Stomach (tissue), 9 donors: ENCODE measurements around the gene LAIR1. TPM values are rescaled to one million over a fixed set of nuclear protein-coding genes. Genes with fewer than 3 reads are reported as not detected.
"Not testable (repeated sequence)": the region's sequence is repeated elsewhere in the genome, so short reads cannot be mapped to it uniquely, and the experiment has no call there.

Source experiments
- DNase-seq, 2 donors: peaks; one replicate each; pipeline versions ENCODE4 v3.0.0 to v3.0.0-alpha.2; 2013 to 2019
- H3K27ac ChIP-seq, 5 donors: fragments of 200-600 bp in 4 of 5; sonication (generic) in 4 of 5; one replicate each; pipeline ENCODE4 v1.5.1; 2013 to 2019; ENCODE audit warnings: mild to moderate bottlenecking in 1 of 5, moderate library complexity in 1 of 5
- H3K27me3 ChIP-seq, 3 donors: fragments of 200-600 bp; sonication (generic); one replicate each; pipeline ENCODE4 v1.5.1; 2017 to 2019; ENCODE audit warnings: mixed run types in 1 of 3
- H3K36me3 ChIP-seq, 4 donors: fragments of 200-600 bp; sonication (generic); 1 replicate in 3 of 4; 2 replicates in 1 of 4; pipeline ENCODE4 v1.5.1; 2016 to 2019
- H3K4me1 ChIP-seq, 4 donors: fragments of 200-600 bp; sonication (generic); one replicate each; pipeline ENCODE4 v1.5.1; 2016 to 2019
- H3K4me3 ChIP-seq, 4 donors: fragments of 200-600 bp; sonication (generic) in 3 of 4; one replicate each; pipeline ENCODE4 v1.5.1; 2016 to 2019; ENCODE audit warnings: mild to moderate bottlenecking in 1 of 4
- H3K9me3 ChIP-seq, 4 donors: fragments of 200-600 bp; sonication (generic); one replicate each; pipeline ENCODE4 v1.5.1; 2016 to 2019
- CTCF ChIP-seq, 7 experiments: fragments of 450-650 bp in 4 of 7; fragments of 200-600 bp in 3 of 7; sonication (generic) in 3 of 7; IDR thresholded peaks; one replicate each; pipeline ENCODE4 v1.5.1; 2016 to 2019; ENCODE audit warnings: antibody characterized with exemption in 7 of 7, control low read depth in 2 of 7, mild to moderate bottlenecking in 1 of 7
- EP300 ChIP-seq: sonication (generic); formaldehyde crosslinking; IDR thresholded peaks from one replicate; pipeline ENCODE4 v1.6.1; 2017; ENCODE audit warnings: antibody characterized with exemption
- POLR2A ChIP-seq, 4 donors: fragments of 450-650 bp; IDR thresholded peaks; one replicate each; pipeline ENCODE4 v1.6.1; 2016; ENCODE audit warnings: antibody characterized with exemption in 4 of 4, control low read depth in 2 of 4, mild to moderate bottlenecking in 1 of 4, moderate library complexity in 1 of 4
- POLR2AphosphoS5 ChIP-seq, 3 donors: sonication (generic); formaldehyde crosslinking; IDR thresholded peaks; one replicate each; pipeline ENCODE4 v1.6.1; 2016; ENCODE audit warnings: antibody characterized with exemption in 3 of 3
- WGBS, 5 donors: extraction: QIAGEN DNeasy Blood & Tissue Kit in 3 of 5; methylation state at CpG; one replicate each; pipeline versions ENCODE4 v1.1.5 to v1.1.7; 2013 to 2018; 5-methylcytosine and 5-hydroxymethylcytosine counted together
- intact Hi-C: fragments of 100-400 bp; cut with DNase I; formaldehyde crosslinking; loops from one replicate; pipeline ENCODE4 v1.15.1; 2023; ENCODE audit warnings: low total_unique reads
- polyA plus RNA-seq, 3 donors: library from polyadenylated mRNA; stranded (reverse); fragments of 200-250 nt; gene quantifications; one replicate each; pipeline ENCODE4 v1.2.3, GENCODE V29; 2013
- total RNA-seq, 5 donors: library from RNA; depleted of rRNA; stranded (reverse); fragments of >200 nt; gene quantifications; one replicate each; pipeline versions ENCODE4 v1.1.0 to v1.2.3, GENCODE V29; 2014 to 2016
- donor health status: healthy with polysubstance abuse.
- donor health status: Bipolar disorder and iron deficiency.
- donor health status: healthy.

The LAIR1 gene
- total and polyA plus RNA-seq, 8 donors = 0.87 to 9.1 (median 4.7) TPM

- 4 to 8% (median 5%) methylated on average over 30 to 36 of the region's 36 CpGs for WGBS, 5 donors
- H3K36me3 ChIP-seq = no peaks in the 10 kb centered on the region
- intact Hi-C loops = no loop called here
- peak overlapping the region; percentile 15 to 38 (median 32) for H3K4me3 ChIP-seq
- DNase-seq = peak in 1 of 2 donors; percentile 43
- peak overlapping the region in 4 of 5 donors; percentile 7 to 72 (median 42) for H3K27ac ChIP-seq
- H3K27me3 ChIP-seq = peaks cover 0 to 77% (median 14%) of the 10 kb centered on the region in 3 donors
- H3K9me3 ChIP-seq = no peaks in the 10 kb centered on the region
- peaks cover 0 to 36% (median 5%) of the 10 kb centered on the region in 4 donors for H3K4me1 ChIP-seq
- TF ChIP-seq POLR2A (IDR thresholded peaks at IDR 0.05) (no peak), CTCF (IDR thresholded peaks at IDR 0.05) (no peak), EP300 (no peak), POLR2AphosphoS5 (IDR thresholded peaks at IDR 0.05) (no peak)
These were observed 23.5 kb upstream of the LAIR1 start for GRCh38 chr19:54387991-54388801.

- peaks cover 0 to 47% (median 9%) of the 10 kb centered on the region in 3 donors for H3K27me3 ChIP-seq
- H3K4me1 ChIP-seq = peaks cover 0 to 11% (median 4%) of the 10 kb centered on the region in 4 donors
- H3K27ac ChIP-seq = no peak overlapping the region
- no peak for DNase-seq
- no peaks in the 10 kb centered on the region for H3K9me3 ChIP-seq
- intact Hi-C loops = no loop called here
- WGBS, 5 donors = 59 to 70% (median 67%) methylated on average over 4 of the region's 4 CpGs
- no peak for TF ChIP-seq POLR2A (IDR thresholded peaks at IDR 0.05)
- no peaks in the 10 kb centered on the region for H3K36me3 ChIP-seq
- H3K4me3 ChIP-seq = no peak overlapping the region
These were observed 18.6 kb upstream of the LAIR1 start for GRCh38 chr19:54383330-54383729.

GRCh38 chr19:54382041-54382440, 17.3 kb upstream of the LAIR1 start:
- H3K27me3 ChIP-seq = peaks cover 0 to 37% (median 0%) of the 10 kb centered on the region in 3 donors
- intact Hi-C loops = not testable (repeated sequence)

GRCh38 chr19:54380897-54381296, 16.2 kb upstream of the LAIR1 start:
- H3K27me3 ChIP-seq = peaks cover 0 to 32% (median 0%) of the 10 kb centered on the region in 3 donors
- no peaks in the 10 kb centered on the region for H3K4me1 ChIP-seq
- WGBS, 5 donors = 82 to 86% (median 84%) methylated on average over 2 of the region's 2 CpGs
- DNase-seq = no peak
- H3K4me3 ChIP-seq = no peak overlapping the region
- no peak for TF ChIP-seq POLR2A (IDR thresholded peaks at IDR 0.05)
- TF ChIP-seq POLR2AphosphoS5 (IDR thresholded peaks at IDR 0.05) = no peak
- no peak for TF ChIP-seq EP300
- TF ChIP-seq CTCF (IDR thresholded peaks at IDR 0.05) = no peak
- H3K27ac ChIP-seq = no peak overlapping the region
- intact Hi-C loops = no loop called here
- H3K36me3 ChIP-seq = no peaks in the 10 kb centered on the region
- H3K9me3 ChIP-seq = no peaks in the 10 kb centered on the region

More at GRCh38 chr19:54382041-54382440, 17.3 kb upstream of the LAIR1 start:
- H3K27ac ChIP-seq, H3K36me3 ChIP-seq, H3K4me3 ChIP-seq, DNase-seq, H3K4me1 ChIP-seq, H3K9me3 ChIP-seq: not testable (repeated sequence)
- WGBS, 5 donors = 78 to 83% (median 82%) methylated on average over 12 to 13 of the region's 13 CpGs

- peaks cover 0 to 23% (median 0%) of the 10 kb centered on the region in 3 donors for H3K27me3 ChIP-seq
- no peaks in the 10 kb centered on the region for H3K4me1 ChIP-seq
- DNase-seq = no peak
- H3K36me3 ChIP-seq = no peaks in the 10 kb centered on the region
- 52 to 72% (median 63%) methylated on average over 5 of the region's 5 CpGs for WGBS, 5 donors
- peak overlapping the region in 3 of 5 donors; percentile 61 to 74 (median 69) for H3K27ac ChIP-seq
- intact Hi-C loops = no loop called here
- no peaks in the 10 kb centered on the region for H3K9me3 ChIP-seq
- no peak overlapping the region for H3K4me3 ChIP-seq
- no peak for TF ChIP-seq EP300
- TF ChIP-seq POLR2A (IDR thresholded peaks at IDR 0.05) = no peak
- no peak for TF ChIP-seq CTCF (IDR thresholded peaks at IDR 0.05)
These were observed 14.5 kb upstream of the LAIR1 start for GRCh38 chr19:54379187-54379678.
